Osteoblast (primary cell): Measurements from ENCODE around the gene KLF6. TPM values are rescaled to one million over a fixed set of nuclear protein-coding genes. Genes with fewer than 3 reads are reported as not detected.

Experiments
- DNase-seq: peaks from one replicate; pipeline ENCODE4 v3.0.0; 2011; ENCODE audit warnings: low spot score, mixed read lengths; ENCODE audit not compliant: insufficient read length; ENCODE audit errors: missing footprints
- H2AFZ ChIP-seq: 2 replicates; pipeline ENCODE4 v1.6.0; 2011; ENCODE audit warnings: mild to moderate bottlenecking, low read length
- H3K27ac ChIP-seq: 2 replicates; pipeline ENCODE4 v1.5.1; 2011; ENCODE audit warnings: mild to moderate bottlenecking, low read depth, low read length, moderate library complexity
- H3K27me3 ChIP-seq: 2 replicates; pipeline ENCODE4 v1.6.0; 2012; ENCODE audit warnings: mild to moderate bottlenecking, control low read depth, inconsistent platforms, low read length, moderate library complexity; ENCODE audit not compliant: insufficient read depth
- H3K36me3 ChIP-seq: 2 replicates; pipeline ENCODE4 v1.5.1; 2011; ENCODE audit warnings: mild to moderate bottlenecking, low read length, control low read depth, moderate library complexity; ENCODE audit not compliant: insufficient read depth
- H3K4me1 ChIP-seq: 2 replicates; pipeline ENCODE4 v1.5.1; 2011; ENCODE audit warnings: mild to moderate bottlenecking, low read length, control low read depth, moderate library complexity; ENCODE audit not compliant: insufficient read depth
- H3K4me2 ChIP-seq: 2 replicates; pipeline ENCODE4 v1.6.0; 2011; ENCODE audit warnings: mild to moderate bottlenecking, low read length; ENCODE audit not compliant: insufficient read depth
- H3K4me3 ChIP-seq: fragments of 200-600 bp; sonication (generic); 3 replicates; pipeline ENCODE4 v1.5.1; 2012; ENCODE audit warnings: mild to moderate bottlenecking, low read length, inconsistent platforms; ENCODE audit not compliant: insufficient read depth
- H3K79me2 ChIP-seq: 2 replicates; pipeline ENCODE4 v1.6.0; 2012; ENCODE audit warnings: mild to moderate bottlenecking, low read length, control low read depth, inconsistent platforms; ENCODE audit not compliant: insufficient read depth
- H3K9me3 ChIP-seq: 2 replicates; pipeline ENCODE4 v1.5.1; 2011; ENCODE audit warnings: low read depth, low read length, control low read depth
- H4K20me1 ChIP-seq: 2 replicates; pipeline ENCODE4 v1.6.0; 2012; ENCODE audit warnings: mild to moderate bottlenecking, low read length, control low read depth; ENCODE audit not compliant: insufficient read depth
- CTCF ChIP-seq: IDR thresholded peaks from 2 replicates; pipeline ENCODE4 v1.5.1; 2011; ENCODE audit warnings: mild to moderate bottlenecking, low read depth, low read length, moderate library complexity; ENCODE audit errors: extremely low read depth
- total RNA-seq: library from RNA; depleted of rRNA; stranded (reverse); fragments of >200 nt; gene quantifications from 2 replicates; pipeline ENCODE4 v1.2.3, GENCODE V29; 2012

Gene KLF6
- total RNA-seq, 1 donor: 52.1 TPM

- Histone ChIP-seq H3K4me1 (peaks cover 12% of the 10 kb centered on the region), H4K20me1 (no peaks in the 10 kb centered on the region), H3K4me3 (no peak overlapping the region), H3K27me3 (no peaks in the 10 kb centered on the region), H3K79me2 (peaks cover 1% of the 10 kb centered on the region), H3K27ac (no peak overlapping the region), H2AFZ (no peak overlapping the region), H3K4me2 (no peak overlapping the region), H3K36me3 (no peaks in the 10 kb centered on the region), H3K9me3 (no peaks in the 10 kb centered on the region)
- DNase-seq: no peak
- TF ChIP-seq CTCF: no peak
Observed at GRCh38 chr10:3790858-3791257, 5.8 kb upstream of the KLF6 start.

- no peaks in the 10 kb centered on the region for H3K9me3 ChIP-seq
- DNase-seq: peak; percentile 4
- peaks cover 4% of the 10 kb centered on the region for H3K79me2 ChIP-seq
- no peak overlapping the region for H3K4me2 ChIP-seq
- H3K4me3 ChIP-seq: no peak overlapping the region
- no peaks in the 10 kb centered on the region for H3K27me3 ChIP-seq
- H2AFZ ChIP-seq: no peak overlapping the region
- TF ChIP-seq CTCF: no peak
- H3K36me3 ChIP-seq: no peaks in the 10 kb centered on the region
- peaks cover 13% of the 10 kb centered on the region for H3K4me1 ChIP-seq
- H4K20me1 ChIP-seq: no peaks in the 10 kb centered on the region
- no peak overlapping the region for H3K27ac ChIP-seq
Observed at GRCh38 chr10:3790272-3790671, 5.3 kb upstream of the KLF6 start.

GRCh38 chr10:3789621-3790020 lies 4.6 kb upstream of the KLF6 start:
- H3K27me3 ChIP-seq: no peaks in the 10 kb centered on the region
- no peak for DNase-seq
- TF ChIP-seq CTCF: no peak
- no peak overlapping the region for H3K27ac ChIP-seq
- H4K20me1 ChIP-seq: no peaks in the 10 kb centered on the region
- H2AFZ ChIP-seq: no peak overlapping the region
- H3K4me1 ChIP-seq: peaks cover 13% of the 10 kb centered on the region
- no peaks in the 10 kb centered on the region for H3K9me3 ChIP-seq
- no peak overlapping the region for H3K4me2 ChIP-seq
- peaks cover 7% of the 10 kb centered on the region for H3K79me2 ChIP-seq
- no peak overlapping the region for H3K4me3 ChIP-seq
- no peaks in the 10 kb centered on the region for H3K36me3 ChIP-seq

- Histone ChIP-seq H3K79me2 (peaks cover 25% of the 10 kb centered on the region), H3K27me3 (no peaks in the 10 kb centered on the region), H3K4me2 (no peak overlapping the region), H3K4me3 (no peak overlapping the region), H3K9me3 (no peaks in the 10 kb centered on the region), H3K27ac (no peak overlapping the region), H2AFZ (no peak overlapping the region), H3K36me3 (peaks cover 14% of the 10 kb centered on the region), H3K4me1 (peaks cover 12% of the 10 kb centered on the region), H4K20me1 (peaks cover 17% of the 10 kb centered on the region)
- TF ChIP-seq CTCF: no peak
- peak; percentile 52 for DNase-seq
Observed at GRCh38 chr10:3787816-3788215, 2.8 kb upstream of the KLF6 start.
